H9 (cell line): ENCODE results near the gene EDEM1. TPM values are rescaled to one million over a fixed set of nuclear protein-coding genes. Genes with fewer than 3 reads are reported as not detected.

ENCODE experiments used
- DNase-seq: peaks from one replicate; pipeline ENCODE4 v3.0.0-alpha.2; 2017
- H2AFZ ChIP-seq: one replicate; pipeline ENCODE4 v1.6.1; 2013; ENCODE audit warnings: mild to moderate bottlenecking, low read length, control low read depth, moderate library complexity
- H2AK5ac ChIP-seq: 2 replicates; pipeline ENCODE4 v1.6.1; 2013; ENCODE audit warnings: low read length, control low read depth, mixed read lengths; ENCODE audit not compliant: insufficient read length
- H2BK120ac ChIP-seq: one replicate; pipeline ENCODE4 v1.6.1; 2013; ENCODE audit warnings: low read depth, mild to moderate bottlenecking, low read length, control low read depth, inconsistent platforms; ENCODE audit not compliant: poor library complexity, severe bottlenecking
- H2BK12ac ChIP-seq: 2 replicates; pipeline ENCODE4 v1.6.1; 2013; ENCODE audit warnings: low read length, control low read depth, mixed read lengths, low read depth; ENCODE audit not compliant: insufficient read length
- H2BK15ac ChIP-seq: 2 replicates; pipeline ENCODE4 v1.6.1; 2013; ENCODE audit warnings: low read depth, low read length, control low read depth
- H2BK20ac ChIP-seq: one replicate; pipeline ENCODE4 v1.6.1; 2013; ENCODE audit warnings: low read depth, mild to moderate bottlenecking, low read length, control low read depth, inconsistent platforms; ENCODE audit not compliant: poor library complexity, severe bottlenecking
- H2BK5ac ChIP-seq: 2 replicates; pipeline ENCODE4 v1.6.1; 2013; ENCODE audit warnings: low read length, control low read depth, mixed read lengths; ENCODE audit not compliant: insufficient read length
- H3K14ac ChIP-seq: 2 replicates; pipeline ENCODE4 v1.6.1; 2013; ENCODE audit warnings: low read length, control low read depth; ENCODE audit not compliant: insufficient read depth
- H3K18ac ChIP-seq: 2 replicates; pipeline ENCODE4 v1.6.1; 2013; ENCODE audit warnings: low read depth, mild to moderate bottlenecking, mixed read lengths, low read length, control low read depth; ENCODE audit not compliant: insufficient read length
- H3K23ac ChIP-seq: 2 replicates; pipeline ENCODE4 v1.6.1; 2013; ENCODE audit warnings: low read length, control low read depth, mixed read lengths, low read depth; ENCODE audit not compliant: insufficient read length
- H3K23me2 ChIP-seq: 2 replicates; pipeline ENCODE4 v1.6.1; 2013; ENCODE audit warnings: low read depth, mild to moderate bottlenecking, mixed read lengths, low read length, control low read depth; ENCODE audit not compliant: insufficient read length, poor library complexity, severe bottlenecking
- H3K27ac ChIP-seq: 2 replicates; pipeline ENCODE4 v1.5.1; 2013; ENCODE audit warnings: low read length, control low read depth, mixed read lengths, low read depth; ENCODE audit not compliant: insufficient read length
- H3K27me3 ChIP-seq: 2 replicates; pipeline ENCODE4 v1.6.1; 2013; ENCODE audit warnings: low read length, control low read depth, inconsistent platforms; ENCODE audit not compliant: insufficient read depth
- H3K4ac ChIP-seq: 2 replicates; pipeline ENCODE4 v1.6.1; 2013; ENCODE audit warnings: low read depth, mild to moderate bottlenecking, control low read depth, inconsistent platforms, low read length, moderate library complexity
- H3K4me1 ChIP-seq: 2 replicates; pipeline ENCODE4 v1.6.1; 2013; ENCODE audit warnings: low read length, control low read depth, inconsistent platforms; ENCODE audit not compliant: insufficient read depth
- H3K4me2 ChIP-seq: 2 replicates; pipeline ENCODE4 v1.6.1; 2013; ENCODE audit warnings: low read length, control low read depth, mixed read lengths; ENCODE audit not compliant: insufficient read length, insufficient read depth
- H3K56ac ChIP-seq: 2 replicates; pipeline ENCODE4 v1.6.1; 2013; ENCODE audit warnings: low read depth, mild to moderate bottlenecking, mixed read lengths, low read length, control low read depth; ENCODE audit not compliant: insufficient read length
- H3K79me1 ChIP-seq: 2 replicates; pipeline ENCODE4 v1.6.1; 2013; ENCODE audit warnings: low read depth, mild to moderate bottlenecking, moderate library complexity, low read length, control low read depth, inconsistent platforms; ENCODE audit not compliant: insufficient read depth, poor library complexity, severe bottlenecking
- H3K79me2 ChIP-seq: 2 replicates; pipeline ENCODE4 v1.6.1; 2013; ENCODE audit warnings: low read length, control low read depth, inconsistent platforms; ENCODE audit not compliant: insufficient read depth
- H3K9ac ChIP-seq: 2 replicates; pipeline ENCODE4 v1.6.1; 2013; ENCODE audit warnings: low read length, control low read depth, mixed read lengths; ENCODE audit not compliant: insufficient read length; ENCODE audit errors: extremely low read depth
- H3K9me3 ChIP-seq: one replicate; pipeline ENCODE4 v1.6.1; 2013; ENCODE audit warnings: low read depth, low read length, inconsistent platforms; ENCODE audit not compliant: control insufficient read depth
- H3T11ph ChIP-seq: one replicate; pipeline ENCODE4 v1.6.1; 2013; ENCODE audit warnings: mild to moderate bottlenecking, low read length, control low read depth, inconsistent platforms
- H4K20me1 ChIP-seq: one replicate; pipeline ENCODE4 v1.6.1; 2013; ENCODE audit not compliant: control insufficient read depth, insufficient read length, insufficient read depth
- H4K5ac ChIP-seq: 2 replicates; pipeline ENCODE4 v1.6.1; 2013; ENCODE audit warnings: low read depth, mild to moderate bottlenecking, mixed read lengths, low read length, control low read depth; ENCODE audit not compliant: insufficient read length
- H4K8ac ChIP-seq: replicated peaks from 2 replicates; pipeline ENCODE4 v1.6.1; 2013; ENCODE audit warnings: low read length, control low read depth, mixed read lengths, low read depth; ENCODE audit not compliant: insufficient read length
- H4K91ac ChIP-seq: 2 replicates; pipeline ENCODE4 v1.6.1; 2013; ENCODE audit warnings: low read depth, mild to moderate bottlenecking, moderate library complexity, mixed read lengths, low read length, control low read depth; ENCODE audit not compliant: insufficient read length
- H3K27ac Mint-ChIP-seq, 3 experiments: 2 replicates in 2 of 3; 3 replicates in 1 of 3; pipeline ENCODE4 v1.8.0; 2020 to 2021; ENCODE audit warnings: mixed read lengths in 3 of 3, mild to moderate bottlenecking in 1 of 3, moderate library complexity in 1 of 3
- H3K27me3 Mint-ChIP-seq: 2 replicates; pipeline ENCODE4 v1.8.0; 2021; ENCODE audit warnings: low read depth, mild to moderate bottlenecking, moderate library complexity, mixed read lengths
- H3K36me3 Mint-ChIP-seq, 3 experiments: 2 replicates in 2 of 3; 3 replicates in 1 of 3; pipeline ENCODE4 v1.8.0; 2020 to 2021; ENCODE audit warnings: low read depth in 3 of 3, mixed read lengths in 3 of 3; ENCODE audit not compliant: insufficient read depth in 1 of 3
- H3K4me1 Mint-ChIP-seq, 2 experiments: 2 replicates each; pipeline ENCODE4 v1.8.0; 2020; ENCODE audit warnings: mixed read lengths in 2 of 2
- H3K4me3 Mint-ChIP-seq, 2 experiments: 2 replicates in 1 of 2; 3 replicates in 1 of 2; pipeline ENCODE4 v1.8.0; 2020 to 2021; ENCODE audit warnings: mild to moderate bottlenecking in 2 of 2, mixed read lengths in 2 of 2, moderate library complexity in 1 of 2
- H3K9me3 Mint-ChIP-seq, 2 experiments: 2 replicates in 1 of 2; 3 replicates in 1 of 2; pipeline ENCODE4 v1.8.0; 2020; ENCODE audit warnings: mild to moderate bottlenecking in 2 of 2, mixed read lengths in 2 of 2, moderate library complexity in 1 of 2
- WGBS: extraction: QIAGEN DNeasy Blood & Tissue Kit; methylation state at CpG from one replicate; pipeline ENCODE4 v1.1.7; 2013; ENCODE audit warnings: missing lambda C conversion rate, low lambda C conversion rate, mixed read lengths; ENCODE audit not compliant: insufficient read length; ENCODE audit errors: extremely low coverage; 5-methylcytosine and 5-hydroxymethylcytosine counted together
- total RNA-seq: library from RNA; stranded (reverse); gene quantifications from 2 replicates; pipeline ENCODE4 v1.2.1, GENCODE V29; 2021
- TF ChIP-seq, protein P1 (sequence below): fragments of 200-600 bp; sonication (generic); conservative IDR thresholded peaks from 3 replicates; pipeline ENCODE4 v1.8.0; 2021; ENCODE audit warnings: antibody characterized with exemption, mild to moderate bottlenecking

EDEM1 gene
- total RNA-seq, 1 experiment from 2014 or later = 11.7 TPM

DNA sequence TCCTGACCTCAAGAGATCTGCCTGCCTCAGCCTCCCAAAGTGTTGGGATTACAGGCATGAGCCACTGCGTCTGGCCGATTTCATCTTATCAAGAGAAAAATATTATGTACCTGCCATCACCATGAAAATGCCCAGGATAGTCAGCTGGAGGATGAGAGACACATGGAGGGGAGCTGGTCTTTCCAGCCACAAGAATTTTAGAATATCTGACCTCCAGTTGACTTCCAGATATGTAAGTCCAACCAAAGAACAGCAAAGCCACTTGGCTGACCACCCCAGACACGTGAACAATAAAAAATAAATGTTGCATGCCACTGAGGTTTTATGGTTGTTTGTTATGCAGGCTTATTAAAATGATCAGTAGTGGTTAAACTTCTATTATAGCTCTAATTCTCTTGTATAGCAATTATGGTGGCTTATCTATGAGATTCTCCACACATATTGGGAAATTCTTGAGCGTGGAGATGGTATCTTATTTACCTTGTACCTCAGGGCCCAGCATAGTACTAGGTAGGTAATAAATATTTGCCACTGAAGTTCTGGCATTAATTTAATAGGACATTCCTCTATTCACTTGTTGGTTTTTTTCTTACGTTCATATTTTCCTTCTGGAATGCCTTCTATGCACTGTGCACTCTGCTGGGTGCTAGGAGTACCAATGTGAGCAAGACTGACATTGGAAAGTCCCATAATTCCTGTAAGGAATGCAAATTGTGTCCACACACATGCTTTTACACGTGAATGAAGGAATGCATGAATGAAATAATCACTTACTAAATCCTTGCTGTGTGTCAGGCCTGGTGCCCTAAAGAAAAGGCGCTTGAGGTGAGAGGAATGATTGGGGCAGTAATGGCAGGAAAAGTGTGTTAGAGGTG, 77.6 kb downstream of the EDEM1 start:
- H4K91ac ChIP-seq = no peak overlapping the region
- no peaks in the 10 kb centered on the region for H3K27me3 ChIP-seq
- H2BK15ac ChIP-seq = no peak overlapping the region
- no peaks in the 10 kb centered on the region for H3K79me1 ChIP-seq
- WGBS = no CpG with 5 or more reads among the region's 7 CpGs
- no peak overlapping the region for H2BK5ac ChIP-seq
- no peak for DNase-seq
- TF ChIP-seq, protein P1, sequence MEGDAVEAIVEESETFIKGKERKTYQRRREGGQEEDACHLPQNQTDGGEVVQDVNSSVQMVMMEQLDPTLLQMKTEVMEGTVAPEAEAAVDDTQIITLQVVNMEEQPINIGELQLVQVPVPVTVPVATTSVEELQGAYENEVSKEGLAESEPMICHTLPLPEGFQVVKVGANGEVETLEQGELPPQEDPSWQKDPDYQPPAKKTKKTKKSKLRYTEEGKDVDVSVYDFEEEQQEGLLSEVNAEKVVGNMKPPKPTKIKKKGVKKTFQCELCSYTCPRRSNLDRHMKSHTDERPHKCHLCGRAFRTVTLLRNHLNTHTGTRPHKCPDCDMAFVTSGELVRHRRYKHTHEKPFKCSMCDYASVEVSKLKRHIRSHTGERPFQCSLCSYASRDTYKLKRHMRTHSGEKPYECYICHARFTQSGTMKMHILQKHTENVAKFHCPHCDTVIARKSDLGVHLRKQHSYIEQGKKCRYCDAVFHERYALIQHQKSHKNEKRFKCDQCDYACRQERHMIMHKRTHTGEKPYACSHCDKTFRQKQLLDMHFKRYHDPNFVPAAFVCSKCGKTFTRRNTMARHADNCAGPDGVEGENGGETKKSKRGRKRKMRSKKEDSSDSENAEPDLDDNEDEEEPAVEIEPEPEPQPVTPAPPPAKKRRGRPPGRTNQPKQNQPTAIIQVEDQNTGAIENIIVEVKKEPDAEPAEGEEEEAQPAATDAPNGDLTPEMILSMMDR = no peak
- no peaks in the 10 kb centered on the region; the same call in 1 of the 2 replicates for H3K27me3 Mint-ChIP-seq
- no peaks in the 10 kb centered on the region for H4K20me1 ChIP-seq
- no peak overlapping the region for H2AFZ ChIP-seq
- H2BK12ac ChIP-seq = no peak overlapping the region
- no peaks in the 10 kb centered on the region for H3K23me2 ChIP-seq
- no peaks in the 10 kb centered on the region for H3K79me2 ChIP-seq
- peak overlapping the region in 1 of 3 experiments; percentile 3; a peak in 1 of 7 replicates for H3K27ac Mint-ChIP-seq
- no peak overlapping the region for H4K8ac ChIP-seq
- no peak overlapping the region for H3T11ph ChIP-seq
- no peak overlapping the region for H2BK20ac ChIP-seq
- no peaks in the 10 kb centered on the region for H3K4me1 Mint-ChIP-seq
- H3K4ac ChIP-seq = no peak overlapping the region
- no peak overlapping the region for H2BK120ac ChIP-seq
- no peak overlapping the region for H3K23ac ChIP-seq
- H2AK5ac ChIP-seq = no peak overlapping the region
- H3K4me3 Mint-ChIP-seq = no peak overlapping the region
- H3K36me3 Mint-ChIP-seq = no peaks in the 10 kb centered on the region
- no peak overlapping the region for H3K9ac ChIP-seq
- no peak overlapping the region for H3K56ac ChIP-seq
- H3K4me2 ChIP-seq = no peak overlapping the region
- no peaks in the 10 kb centered on the region for H3K9me3 Mint-ChIP-seq
- H3K4me1 ChIP-seq = no peaks in the 10 kb centered on the region
- H3K18ac ChIP-seq = no peak overlapping the region
- no peak overlapping the region for H3K27ac ChIP-seq
- H3K14ac ChIP-seq = no peak overlapping the region
- H4K5ac ChIP-seq = no peak overlapping the region
- no peaks in the 10 kb centered on the region for H3K9me3 ChIP-seq
